22Rv1 (cell line): Measurements from ENCODE around the gene FBP2.
"Not testable (repeated sequence)": the region's sequence is repeated elsewhere in the genome, so short reads cannot be mapped to it uniquely, and the experiment has no call there.

Source experiments
- H3K27ac ChIP-seq: fragments of 450-650 bp; 2 replicates; pipeline ENCODE4 v1.5.1; 2017
- CTCF ChIP-seq: fragments of 450-650 bp; IDR thresholded peaks from 2 replicates; pipeline ENCODE4 v1.5.1; 2017; ENCODE audit warnings: mild to moderate bottlenecking
- ZFX ChIP-seq: fragments of 450-650 bp; IDR thresholded peaks from 2 replicates; pipeline ENCODE4 v1.6.1; 2017; ENCODE audit warnings: antibody characterized with exemption, borderline replicate concordance

The FBP2 gene

DNA sequence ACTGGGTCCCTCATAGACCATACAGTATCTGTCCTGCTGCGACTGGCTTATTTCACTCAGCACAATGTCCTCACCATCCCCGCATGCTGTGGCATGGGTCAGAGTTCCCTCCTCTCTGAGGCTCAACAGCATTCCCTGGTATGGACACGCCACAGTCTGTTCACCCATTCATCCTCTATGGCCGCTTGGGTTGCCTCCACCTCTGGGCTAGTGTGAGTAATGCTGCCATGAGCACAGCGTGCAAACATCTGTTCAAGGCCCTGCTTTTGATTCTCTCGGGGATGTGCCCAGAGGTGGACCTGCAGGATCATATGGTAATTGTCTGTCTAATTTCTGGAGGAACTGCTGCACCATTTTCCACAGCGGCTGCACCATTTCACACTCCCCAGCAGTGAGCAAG, 5.5 kb upstream of the FBP2 start:
- no peak for TF ChIP-seq CTCF
- no peak for TF ChIP-seq ZFX
- H3K27ac ChIP-seq: no peak overlapping the region

- not testable (repeated sequence) for H3K27ac ChIP-seq
These were observed 941 bp downstream of the FBP2 start for GRCh38 chr9:94592683-94593082.

- TF ChIP-seq CTCF: no peak
- no peak for TF ChIP-seq ZFX
- no peak overlapping the region for H3K27ac ChIP-seq
These were observed 1.7 kb downstream of the FBP2 start for GRCh38 chr9:94591876-94592275.

- H3K27ac ChIP-seq: not testable (repeated sequence)
These were observed 2.5 kb downstream of the FBP2 start for GRCh38 chr9:94591046-94591545.

DNA sequence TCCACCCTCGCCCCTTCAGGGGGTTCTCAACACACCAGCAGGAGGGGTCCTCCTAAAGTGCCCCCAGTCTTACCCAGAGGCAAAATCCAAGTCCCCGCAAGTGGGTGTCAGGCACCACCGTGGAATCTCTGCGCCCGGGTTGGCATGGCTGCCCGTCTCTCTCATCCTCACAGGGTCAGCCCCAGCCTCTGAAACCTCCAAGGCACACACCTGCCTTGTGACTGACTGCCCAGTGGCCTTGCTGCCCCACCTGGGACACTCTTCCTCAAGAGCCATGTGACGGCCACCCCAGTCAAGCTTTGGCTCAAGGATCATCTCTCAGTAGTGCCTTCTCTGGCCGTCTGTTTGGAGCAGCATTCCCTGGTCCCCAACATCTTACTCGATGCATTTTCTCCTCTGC, 4.9 kb downstream of the FBP2 start:
- TF ChIP-seq CTCF (no peak), ZFX (no peak)

GRCh38 chr9:94586814-94587213, 6.8 kb downstream of the FBP2 start:
- no peak overlapping the region for H3K27ac ChIP-seq
- TF ChIP-seq ZFX: no peak
- no peak for TF ChIP-seq CTCF

More for the DNA sequence above, 4.9 kb downstream of the FBP2 start:
- no peak overlapping the region for H3K27ac ChIP-seq

DNA sequence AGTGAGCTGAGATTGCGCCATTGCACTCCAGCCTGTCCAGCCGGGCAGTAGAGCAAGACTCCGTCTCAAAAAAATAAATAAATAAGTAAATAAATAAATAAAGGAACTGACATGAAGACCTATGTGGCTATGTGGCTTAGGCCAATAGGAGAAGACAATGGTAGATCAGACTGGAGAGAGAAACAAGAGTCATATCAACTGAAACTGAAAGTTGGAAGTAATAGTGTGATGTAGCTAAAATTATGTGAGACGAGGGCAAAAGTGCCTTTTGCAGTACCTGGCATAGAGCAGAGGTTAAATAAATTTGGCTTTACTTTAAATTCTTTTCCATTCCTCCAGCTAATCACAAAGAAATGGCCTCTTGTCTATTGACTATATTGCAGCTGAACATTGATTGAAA, 7.3 kb downstream of the FBP2 start:
- H3K27ac ChIP-seq: no peak overlapping the region
- TF ChIP-seq ZFX (no peak), CTCF (no peak)

GRCh38 chr9:94584555-94584954, 9.1 kb downstream of the FBP2 start:
- TF ChIP-seq ZFX: no peak
- H3K27ac ChIP-seq: no peak overlapping the region

DNA sequence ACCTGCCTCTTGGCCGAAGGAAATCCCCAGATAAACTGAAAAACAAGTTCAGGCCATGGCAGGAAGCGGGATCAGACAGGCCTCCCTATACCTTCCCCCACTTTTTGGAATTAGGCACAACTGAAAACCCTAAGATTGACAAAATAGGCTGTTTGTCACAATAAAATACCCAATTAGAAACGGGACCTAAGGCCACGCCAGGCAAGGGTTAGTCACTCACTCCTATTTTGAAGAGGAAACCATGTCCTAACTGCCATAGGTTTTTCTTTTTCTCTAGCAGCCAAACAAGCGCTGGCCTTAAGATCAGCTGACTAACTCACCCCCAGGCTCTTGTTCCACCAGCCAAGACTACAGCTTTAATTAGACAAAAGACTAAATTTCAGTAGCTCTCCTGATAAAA, 11.9 kb downstream of the FBP2 start:
- TF ChIP-seq CTCF (no peak), ZFX (no peak)

More for the DNA sequence above, 11.9 kb downstream of the FBP2 start:
- no peak overlapping the region for H3K27ac ChIP-seq
